K562 (cell line): ENCODE results near the gene PRKAG2. TPM values are rescaled to one million over a fixed set of nuclear protein-coding genes. Genes with fewer than 3 reads are reported as not detected.

Experiments
- ATAC-seq: fragments of 200-7000 bp; cut with Tn5 transposase; 3 replicates; pipeline ENCODE4 v1.9.1; 2020; ENCODE audit warnings: moderate library complexity
- BruUV-seq: library from RNA; stranded (reverse); fragments of 400-500 nt; replicated peaks from 2 replicates; lab custom pipeline; 2021; lab: Mats Ljungman, UMichigan
- CTCF ChIA-PET: fragments of 300-600 bp; formaldehyde crosslinking; extraction: SDS; loops from one replicate; lab custom pipeline; 2021; ENCODE audit warnings: low intra/inter-chr PET ratio; lab: Yijun Ruan, JAX
- POLR2A ChIA-PET: fragments of 300-600, 350-650 bp; sonication (Branson Sonifier 250); formaldehyde crosslinking; extraction: SDS; loops from one replicate; lab custom pipeline; 2021; ENCODE audit warnings: antibody characterized with exemption, inconsistent platforms; lab: Yijun Ruan, JAX
- DNase-seq, 4 experiments: peaks; one replicate each; pipeline versions ENCODE4 v3.0.0 to v3.0.0-alpha.2; 2011 to 2018; ENCODE audit warnings: low spot score in 3 of 4, mixed read lengths in 3 of 4; ENCODE audit errors: extremely low read depth in 1 of 4
- FAIRE-seq: peaks from 2 replicates; lab custom pipeline; 2011; peaks lifted over from hg19 to GRCh38; lab: Jason Lieb, UNC
- H2AFZ ChIP-seq: 2 replicates; pipeline ENCODE4 v1.6.0; 2011; ENCODE audit warnings: low read depth, low read length, control low read depth, inconsistent platforms
- H3K27ac ChIP-seq: fragments of 200-600 bp; 3 replicates; pipeline ENCODE4 v1.8.0; 2011; ENCODE audit warnings: low read depth, mild to moderate bottlenecking, control low read depth, inconsistent platforms, low read length, moderate library complexity, mixed read lengths; ENCODE audit errors: extremely low read depth
- H3K27me3 ChIP-seq, 2 experiments: fragments of 300-600 bp in 1 of 2; 2 replicates in 1 of 2; 3 replicates in 1 of 2; pipeline versions ENCODE4 v1.6.0 to v1.8.0; 2011; ENCODE audit warnings: inconsistent platforms in 2 of 2, low read length in 2 of 2, mild to moderate bottlenecking in 1 of 2, mixed read lengths in 1 of 2, moderate library complexity in 1 of 2; ENCODE audit not compliant: control insufficient read depth in 2 of 2, insufficient read depth in 2 of 2
- H3K36me3 ChIP-seq: fragments of 300-600 bp; 3 replicates; pipeline ENCODE4 v1.8.0; 2011; ENCODE audit warnings: mild to moderate bottlenecking, low read length, inconsistent platforms; ENCODE audit not compliant: control insufficient read depth, insufficient read depth
- H3K4me1 ChIP-seq, 2 experiments: fragments of 200-600 bp in 1 of 2; replicated peaks in 1 of 2; 2 replicates in 1 of 2; 3 replicates in 1 of 2; pipeline versions ENCODE4 v1.5.1 to v1.8.0; 2011; ENCODE audit warnings: inconsistent platforms in 2 of 2, low read length in 2 of 2, mild to moderate bottlenecking in 1 of 2, mixed read lengths in 1 of 2, moderate library complexity in 1 of 2; ENCODE audit not compliant: control insufficient read depth in 2 of 2, insufficient read depth in 2 of 2
- H3K4me2 ChIP-seq: 2 replicates; pipeline ENCODE4 v1.6.1; 2011; ENCODE audit warnings: low read length, control low read depth, inconsistent platforms, mixed read lengths; ENCODE audit not compliant: insufficient read depth
- H3K4me3 ChIP-seq: fragments of 200-600 bp; sonication (generic), shearing (Covaris generic); 2 replicates; pipeline ENCODE4 v1.5.1; 2016; ENCODE audit warnings: control low read depth, inconsistent platforms
- H3K79me2 ChIP-seq: fragments of 200-600 bp; 3 replicates; pipeline ENCODE4 v1.8.0; 2011; ENCODE audit warnings: low read length, inconsistent platforms; ENCODE audit not compliant: control insufficient read depth, insufficient read depth
- H3K9ac ChIP-seq, 2 experiments: 2 replicates each; pipeline versions ENCODE4 v1.6.0 to v1.6.1; 2011; ENCODE audit warnings: low read depth in 2 of 2, low read length in 2 of 2, control low read depth in 1 of 2, inconsistent platforms in 1 of 2, mild to moderate bottlenecking in 1 of 2, mixed read lengths in 1 of 2; ENCODE audit not compliant: insufficient read depth in 1 of 2
- H3K9me1 ChIP-seq: one replicate; pipeline ENCODE4 v1.6.0; 2011; ENCODE audit warnings: inconsistent platforms, mild to moderate bottlenecking, low read length, moderate library complexity; ENCODE audit not compliant: control insufficient read depth, insufficient read depth
- H3K9me3 ChIP-seq: replicated peaks from 2 replicates; pipeline ENCODE4 v1.5.1; 2011; ENCODE audit warnings: low read depth, low read length, inconsistent platforms; ENCODE audit not compliant: control insufficient read depth, insufficient read depth
- H4K20me1 ChIP-seq: replicated peaks from 2 replicates; pipeline ENCODE4 v1.6.1; 2011; ENCODE audit warnings: low read length, inconsistent platforms, mixed read lengths; ENCODE audit not compliant: control insufficient read depth, insufficient read depth
- C11orf30 ChIP-seq: fragments of 450-650 bp; IDR thresholded peaks from 2 replicates; pipeline ENCODE4 v1.6.1; 2016; ENCODE audit warnings: low read depth, mild to moderate bottlenecking
- DEAF1 ChIP-seq: fragments of 450-650 bp; formaldehyde crosslinking; IDR thresholded peaks from 2 replicates; pipeline ENCODE4 v1.4.0; 2020; ENCODE audit warnings: mild to moderate bottlenecking, moderate library complexity
- ETV5 ChIP-seq: sonication (generic); formaldehyde crosslinking; IDR thresholded peaks from 2 replicates; pipeline ENCODE4 v1.4.0; 2020; ENCODE audit warnings: low read depth, mild to moderate bottlenecking, missing genetic modification reagents
- FUS ChIP-seq: fragments of 200-400 bp; formaldehyde crosslinking; optimal IDR thresholded peaks from 2 replicates; pipeline ENCODE3; 2017; ENCODE audit warnings: low read depth, low read length
- ILK ChIP-seq: fragments of 450-650 bp; IDR thresholded peaks from 2 replicates; pipeline ENCODE4 v1.6.1; 2016; ENCODE audit warnings: missing genetic modification characterization, low read depth, mild to moderate bottlenecking, missing compliant biosample characterization, moderate library complexity, borderline replicate concordance
- KAT2B ChIP-seq: IDR thresholded peaks from one replicate; pipeline ENCODE4 v1.6.1; 2012; ENCODE audit warnings: low read depth, mild to moderate bottlenecking, control low read depth, inconsistent platforms, low read length, moderate library complexity
- NFATC3 ChIP-seq: fragments of 450-650 bp; IDR thresholded peaks from 2 replicates; pipeline ENCODE4 v1.6.1; 2017; ENCODE audit warnings: mild to moderate bottlenecking
- PCBP2 ChIP-seq: fragments of 200-400 bp; formaldehyde crosslinking; IDR thresholded peaks from 2 replicates; pipeline ENCODE4 v1.6.1; 2018; ENCODE audit warnings: low read length, low read depth, mild to moderate bottlenecking, moderate library complexity; ENCODE audit not compliant: poor library complexity, severe bottlenecking
- SETDB1 ChIP-seq: IDR thresholded peaks from one replicate; pipeline ENCODE4 v1.6.1; 2012; ENCODE audit warnings: low read length, control low read depth, inconsistent platforms
- SIN3A ChIP-seq, 2 experiments: fragments of 150-350 bp in 1 of 2; IDR thresholded peaks; 2 replicates each; pipeline ENCODE4 v1.6.1; 2011 to 2016; ENCODE audit warnings: borderline replicate concordance in 2 of 2, low read depth in 2 of 2, low read length in 2 of 2, mild to moderate bottlenecking in 2 of 2, moderate library complexity in 2 of 2; ENCODE audit not compliant: control insufficient read depth in 1 of 2
- XRCC3 ChIP-seq: fragments of 450-650 bp; IDR thresholded peaks from 2 replicates; pipeline ENCODE4 v1.6.1; 2017; ENCODE audit warnings: mild to moderate bottlenecking, moderate library complexity
- ZFP30 ChIP-seq: fragments of 250-450 bp; sonication (Bioruptor Pico); IDR thresholded peaks from 2 replicates; pipeline ENCODE4 v1.8.0; 2022; ENCODE audit warnings: moderate library complexity, mild to moderate bottlenecking, inconsistent platforms, borderline replicate concordance
- ZNF282 ChIP-seq: sonication (generic); formaldehyde crosslinking; IDR thresholded peaks from 2 replicates; pipeline ENCODE4 v1.8.1; 2023; ENCODE audit warnings: missing genetic modification reagents
- ZNF507 ChIP-seq: conservative IDR thresholded peaks from 2 replicates; pipeline ENCODE4 v1.6.1; 2017; ENCODE audit warnings: missing genetic modification characterization, missing compliant biosample characterization
- ZNF75A ChIP-seq: fragments of 450-650 bp; formaldehyde crosslinking; IDR thresholded peaks from 2 replicates; pipeline ENCODE4 v1.4.0; 2020; ENCODE audit warnings: mild to moderate bottlenecking
- WGBS: fragments of 100-300 bp; shearing (Covaris generic); methylation state at CpG from one replicate; pipeline ENCODE4 v1.1.6; 2016; ENCODE audit warnings: low coverage, mixed read lengths; ENCODE audit not compliant: insufficient coverage; ENCODE audit errors: missing lambda C conversion rate; 5-methylcytosine and 5-hydroxymethylcytosine counted together
- in situ Hi-C: fragments of 300-500 bp; cut with MboI; formaldehyde crosslinking; loops from 4 replicates; pipeline ENCODE4 v1.15.0; 2018; ENCODE audit warnings: inconsistent platforms, mixed read lengths
- intact Hi-C: fragments of 100-400 bp; cut with micrococcal nuclease; formaldehyde crosslinking; loops from 2 replicates; pipeline ENCODE4 v1.14.2; 2022
- polyA plus RNA-seq, 8 experiments: library from polyadenylated mRNA; depleted of rRNA in 4 of 8; stranded (reverse) in 5 of 8; unstranded in 3 of 8; fragments of >200 nt; fragmentation: Nextera tagmentation in 2 of 8; fragmentation: Illumina TruSeq in 1 of 8; extraction: Ambion mirVana in 2 of 8; extraction: Trizol in 1 of 8; gene quantifications; 2 replicates each; pipeline versions ENCODE4 v1.2.1 to v1.2.3, GENCODE V29; 2011 to 2014; ENCODE audit warnings: inconsistent platforms in 1 of 8, missing spikeins in 1 of 8
- total RNA-seq, 7 experiments: library from RNA; depleted of rRNA in 6 of 7; stranded (reverse); fragments of >200 nt in 6 of 7; fragmentation: Illumina TruSeq in 2 of 7; extraction: Trizol in 2 of 7; gene quantifications; 2 replicates each; pipeline versions ENCODE4 v1.2.1 to v1.2.3, GENCODE V29; 2011 to 2021; ENCODE audit warnings: low replicate concordance in 1 of 7
- TF ChIP-seq, protein P1 (sequence below): IDR thresholded peaks from 2 replicates; pipeline ENCODE4 v1.6.1; 2016; ENCODE audit warnings: missing genetic modification characterization, missing compliant biosample characterization
- TF ChIP-seq, protein P2 (sequence below): sonication (generic); formaldehyde crosslinking; IDR thresholded peaks from 2 replicates; pipeline ENCODE4 v1.8.0; 2023; ENCODE audit warnings: mild to moderate bottlenecking, missing genetic modification reagents
- TF ChIP-seq, protein P3 (sequence below): fragments of 250-450 bp; sonication (Bioruptor Pico); IDR thresholded peaks from 2 replicates; pipeline ENCODE4 v1.5.0; 2020; ENCODE audit warnings: mild to moderate bottlenecking

The PRKAG2 gene
- total and polyA plus RNA-seq, 9 of the 15 experiments (the other 6 are each of a cell fraction or from before 2014, with no cell fraction given): 0.99 to 5.6 (median 3.3) TPM

- Histone ChIP-seq H3K9me3 (no peaks in the 10 kb centered on the region), H3K27ac (no peak overlapping the region), H3K27me3 (peaks cover 65 to 82% of the 10 kb centered on the region in 2 experiments), H3K4me3 (no peak overlapping the region), H3K9me1 (no peaks in the 10 kb centered on the region), H3K79me2 (no peaks in the 10 kb centered on the region), H3K36me3 (no peaks in the 10 kb centered on the region), H4K20me1 (no peaks in the 10 kb centered on the region), H2AFZ (no peak overlapping the region), H3K4me2 (no peak overlapping the region), H3K9ac (no peak overlapping the region), H3K4me1 (peaks cover 0 to 4% of the 10 kb centered on the region in 2 experiments; a peak in 1 of 5 replicates)
- BruUV-seq: no TSS peak
- POLR2A ChIA-PET: interaction anchor here (2.6 kb wide), 1 partner anchor 10 kb away, joined by 10 read pairs; no protein-coding TSS in a partner anchor
- in situ Hi-C loops: no loop called here
- no peak for FAIRE-seq
- no peak for ATAC-seq
- intact Hi-C loops: no loop called here
- CTCF ChIA-PET: no interaction called here
- no peak for DNase-seq
- 55% methylated on average over 12 of the region's 12 CpGs for WGBS
- TF ChIP-seq DEAF1 (no peak), ZNF75A (CRISPR knock-in tag) (no peak), ILK (tag) (no peak), XRCC3 (no peak), PCBP2 (no peak), NFATC3 (no peak), ZNF282 (no peak), SETDB1 (no peak), ZNF507 (no peak), C11orf30 (no peak), SIN3A (IDR thresholded peaks at IDR 0.05; ENCODE audit: borderline replicate concordance in 2 of 2, control insufficient read depth in 1 of 2, low read depth in 2 of 2, low read length in 2 of 2) (no peak), ZFP30 (CRISPR knock-in tag) (no peak), KAT2B (no peak), FUS (no peak), ETV5 (CRISPR knock-in tag) (no peak)
- TF ChIP-seq, protein P1, sequence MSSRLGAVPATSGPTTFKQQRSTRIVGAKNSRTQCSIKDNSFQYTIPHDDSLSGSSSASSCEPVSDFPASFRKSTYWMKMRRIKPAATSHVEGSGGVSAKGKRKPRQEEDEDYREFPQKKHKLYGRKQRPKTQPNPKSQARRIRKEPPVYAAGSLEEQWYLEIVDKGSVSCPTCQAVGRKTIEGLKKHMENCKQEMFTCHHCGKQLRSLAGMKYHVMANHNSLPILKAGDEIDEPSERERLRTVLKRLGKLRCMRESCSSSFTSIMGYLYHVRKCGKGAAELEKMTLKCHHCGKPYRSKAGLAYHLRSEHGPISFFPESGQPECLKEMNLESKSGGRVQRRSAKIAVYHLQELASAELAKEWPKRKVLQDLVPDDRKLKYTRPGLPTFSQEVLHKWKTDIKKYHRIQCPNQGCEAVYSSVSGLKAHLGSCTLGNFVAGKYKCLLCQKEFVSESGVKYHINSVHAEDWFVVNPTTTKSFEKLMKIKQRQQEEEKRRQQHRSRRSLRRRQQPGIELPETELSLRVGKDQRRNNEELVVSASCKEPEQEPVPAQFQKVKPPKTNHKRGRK (tag): no peak
- TF ChIP-seq, protein P2, sequence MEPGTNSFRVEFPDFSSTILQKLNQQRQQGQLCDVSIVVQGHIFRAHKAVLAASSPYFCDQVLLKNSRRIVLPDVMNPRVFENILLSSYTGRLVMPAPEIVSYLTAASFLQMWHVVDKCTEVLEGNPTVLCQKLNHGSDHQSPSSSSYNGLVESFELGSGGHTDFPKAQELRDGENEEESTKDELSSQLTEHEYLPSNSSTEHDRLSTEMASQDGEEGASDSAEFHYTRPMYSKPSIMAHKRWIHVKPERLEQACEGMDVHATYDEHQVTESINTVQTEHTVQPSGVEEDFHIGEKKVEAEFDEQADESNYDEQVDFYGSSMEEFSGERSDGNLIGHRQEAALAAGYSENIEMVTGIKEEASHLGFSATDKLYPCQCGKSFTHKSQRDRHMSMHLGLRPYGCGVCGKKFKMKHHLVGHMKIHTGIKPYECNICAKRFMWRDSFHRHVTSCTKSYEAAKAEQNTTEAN (CRISPR knock-in tag): no peak
- TF ChIP-seq, protein P3, sequence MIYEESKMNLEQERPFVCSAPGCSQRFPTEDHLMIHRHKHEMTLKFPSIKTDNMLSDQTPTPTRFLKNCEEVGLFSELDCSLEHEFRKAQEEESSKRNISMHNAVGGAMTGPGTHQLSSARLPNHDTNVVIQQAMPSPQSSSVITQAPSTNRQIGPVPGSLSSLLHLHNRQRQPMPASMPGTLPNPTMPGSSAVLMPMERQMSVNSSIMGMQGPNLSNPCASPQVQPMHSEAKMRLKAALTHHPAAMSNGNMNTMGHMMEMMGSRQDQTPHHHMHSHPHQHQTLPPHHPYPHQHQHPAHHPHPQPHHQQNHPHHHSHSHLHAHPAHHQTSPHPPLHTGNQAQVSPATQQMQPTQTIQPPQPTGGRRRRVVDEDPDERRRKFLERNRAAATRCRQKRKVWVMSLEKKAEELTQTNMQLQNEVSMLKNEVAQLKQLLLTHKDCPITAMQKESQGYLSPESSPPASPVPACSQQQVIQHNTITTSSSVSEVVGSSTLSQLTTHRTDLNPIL (CRISPR knock-in tag): no peak
These were observed 320.3 kb downstream of the PRKAG2 start for GRCh38 chr7:151556592-151556991.
